Astrocyte (in vitro differentiated cells and primary cell): Measurements from ENCODE around the gene PRTG. TPM values are rescaled to one million over a fixed set of nuclear protein-coding genes. Genes with fewer than 3 reads are reported as not detected.

Experiments used
- total RNA-seq: library from RNA; stranded (reverse); gene quantifications from 2 replicates; pipeline ENCODE4 v1.2.1, GENCODE V29; 2021

Gene PRTG
- total RNA-seq, 1 donor from 2014 or later, result 39.4 TPM

Other genes starting within 250 kb of the PRTG start
- gene DNAAF4, start 234.9 kb downstream of the PRTG start, total RNA-seq, result 2.8 and 3.2 TPM in 2 replicates
- gene PYGO1, start 154.8 kb downstream of the PRTG start, total RNA-seq, result 4.6 and 5.5 TPM in 2 replicates